CD4-positive, alpha-beta T cell treated with Interleukin-4 for 4 hours (primary cell): ENCODE data around the gene NACA2.

Source experiments
- DNase-seq: peaks from one replicate; pipeline ENCODE4 v3.0.0-alpha.2; 2020

NACA2 gene

GRCh38 chr17:61543786-61544415 lies 47.1 kb downstream of the NACA2 start:
- DNase-seq: no peak

GRCh38 chr17:61542027-61542426 lies 49.0 kb downstream of the NACA2 start:
- DNase-seq: no peak

- DNase-seq: no peak
Measured at GRCh38 chr17:61540874-61541273, 50.1 kb downstream of the NACA2 start.
